ENCODE results near the gene RBP2.

RBP2 gene

GRCh38 chr3:139481116-139481515, 4.8 kb upstream of the RBP2 start:
- DNase-seq = no peak

- no peak for DNase-seq
These were observed 4.3 kb upstream of the RBP2 start for GRCh38 chr3:139480585-139480984.

- DNase-seq = no peak
These were observed 1.7 kb upstream of the RBP2 start for GRCh38 chr3:139477710-139478640.

- no peak for DNase-seq
These were observed 3.1 kb downstream of the RBP2 start for GRCh38 chr3:139473155-139473771.

GRCh38 chr3:139472380-139473010, 3.8 kb downstream of the RBP2 start:
- DNase-seq = no peak

- no peak for DNase-seq
These were observed 6.1 kb downstream of the RBP2 start for GRCh38 chr3:139470199-139470598.

GRCh38 chr3:139468399-139468798, 7.9 kb downstream of the RBP2 start:
- no peak for DNase-seq

GRCh38 chr3:139466360-139466759, 10.0 kb downstream of the RBP2 start:
- no peak for DNase-seq

GRCh38 chr3:139465636-139466035, 10.7 kb downstream of the RBP2 start:
- DNase-seq = no peak

GRCh38 chr3:139463466-139463865, 12.8 kb downstream of the RBP2 start:
- no peak for DNase-seq

GRCh38 chr3:139460529-139460928, 15.8 kb downstream of the RBP2 start:
- no peak for DNase-seq

GRCh38 chr3:139460076-139460475, 16.2 kb downstream of the RBP2 start:
- DNase-seq = no peak

- no peak for DNase-seq
These were observed 18.0 kb downstream of the RBP2 start for GRCh38 chr3:139458348-139458747.

GRCh38 chr3:139457066-139457465, 19.2 kb downstream of the RBP2 start:
- no peak for DNase-seq

GRCh38 chr3:139456386-139456785, 19.9 kb downstream of the RBP2 start:
- DNase-seq = peak in 2 of 58 donors; percentile 1 to 6

GRCh38 chr3:139455855-139456254, 20.5 kb downstream of the RBP2 start:
- no peak for DNase-seq

GRCh38 chr3:139455206-139455605, 21.1 kb downstream of the RBP2 start:
- DNase-seq = no peak

GRCh38 chr3:139454346-139454745, 22.0 kb downstream of the RBP2 start:
- no peak for DNase-seq

GRCh38 chr3:139450159-139450558, 26.2 kb downstream of the RBP2 start:
- DNase-seq = no peak

- DNase-seq = no peak
These were observed 26.8 kb downstream of the RBP2 start for GRCh38 chr3:139449566-139449965.

GRCh38 chr3:139448104-139448503, 28.2 kb downstream of the RBP2 start:
- peak in 53 of 58 donors; percentile 2 to 90 (median 62) for DNase-seq

GRCh38 chr3:139447486-139447885, 28.8 kb downstream of the RBP2 start:
- DNase-seq = no peak
